ENCODE measurements around the gene ZNF622. TPM values are rescaled to one million over a fixed set of nuclear protein-coding genes. Genes with fewer than 3 reads are reported as not detected.
"Not testable (repeated sequence)": the region's sequence is repeated elsewhere in the genome, so short reads cannot be mapped to it uniquely, and the experiment has no call there.

The ZNF622 gene
- total RNA-seq, 1 donor from 2014 or later: 28.5 TPM

GRCh38 chr5:16454686-16455085, 10.9 kb downstream of the ZNF622 start:
- H3K9me3 Mint-ChIP-seq (ENCODE audit: low read depth): no peaks in the 10 kb centered on the region
- H3K4me1 Mint-ChIP-seq (ENCODE audit: low read depth): no peaks in the 10 kb centered on the region
- no peak for DNase-seq (ENCODE audit: low spot score, unreplicated experiment)
- peaks cover 20% of the 10 kb centered on the region for H3K36me3 Mint-ChIP-seq (ENCODE audit: insufficient read depth)
- no peak overlapping the region for H3K27ac Mint-ChIP-seq
- H3K4me3 Mint-ChIP-seq (ENCODE audit: low read depth): no peak overlapping the region
- no peaks in the 10 kb centered on the region for H3K27me3 Mint-ChIP-seq
- no peak for TF ChIP-seq CTCF (IDR thresholded peaks at IDR 0.05; ENCODE audit: unreplicated experiment)

GRCh38 chr5:16453609-16454008, 12.0 kb downstream of the ZNF622 start:
- Mint-ChIP-seq H3K9me3 (ENCODE audit: low read depth) (no peaks in the 10 kb centered on the region), H3K27me3 (no peaks in the 10 kb centered on the region), H3K27ac (no peak overlapping the region), H3K4me1 (ENCODE audit: low read depth) (no peaks in the 10 kb centered on the region), H3K36me3 (ENCODE audit: insufficient read depth) (peaks cover 22% of the 10 kb centered on the region), H3K4me3 (ENCODE audit: low read depth) (no peak overlapping the region)
- DNase-seq (ENCODE audit: low spot score, unreplicated experiment): no peak
- TF ChIP-seq CTCF (IDR thresholded peaks at IDR 0.05; ENCODE audit: unreplicated experiment): no peak

GRCh38 chr5:16450163-16450562, 15.4 kb downstream of the ZNF622 start:
- DNase-seq (ENCODE audit: low spot score, unreplicated experiment): no peak
- H3K27ac Mint-ChIP-seq: no peak overlapping the region
- TF ChIP-seq CTCF (IDR thresholded peaks at IDR 0.05; ENCODE audit: unreplicated experiment): no peak
- no peaks in the 10 kb centered on the region for H3K9me3 Mint-ChIP-seq (ENCODE audit: low read depth)
- H3K27me3 Mint-ChIP-seq: no peaks in the 10 kb centered on the region
- H3K4me1 Mint-ChIP-seq (ENCODE audit: low read depth): no peaks in the 10 kb centered on the region
- no peak overlapping the region for H3K4me3 Mint-ChIP-seq (ENCODE audit: low read depth)
- peaks cover 27% of the 10 kb centered on the region for H3K36me3 Mint-ChIP-seq (ENCODE audit: insufficient read depth)

- H3K36me3 Mint-ChIP-seq (ENCODE audit: insufficient read depth): peaks cover 25% of the 10 kb centered on the region
- no peak overlapping the region for H3K4me3 Mint-ChIP-seq (ENCODE audit: low read depth)
- H3K27me3 Mint-ChIP-seq: no peaks in the 10 kb centered on the region
- no peak for DNase-seq (ENCODE audit: low spot score, unreplicated experiment)
- H3K9me3 Mint-ChIP-seq (ENCODE audit: low read depth): no peaks in the 10 kb centered on the region
- no peaks in the 10 kb centered on the region for H3K4me1 Mint-ChIP-seq (ENCODE audit: low read depth)
- no peak for TF ChIP-seq CTCF (IDR thresholded peaks at IDR 0.05; ENCODE audit: unreplicated experiment)
- no peak overlapping the region for H3K27ac Mint-ChIP-seq
Measured at GRCh38 chr5:16446993-16447392, 18.6 kb downstream of the ZNF622 start.

- no peak for DNase-seq (ENCODE audit: low spot score, unreplicated experiment)
- no peak for TF ChIP-seq CTCF (IDR thresholded peaks at IDR 0.05; ENCODE audit: unreplicated experiment)
- H3K4me1 Mint-ChIP-seq (ENCODE audit: low read depth): no peaks in the 10 kb centered on the region
- no peaks in the 10 kb centered on the region for H3K9me3 Mint-ChIP-seq (ENCODE audit: low read depth)
- no peaks in the 10 kb centered on the region for H3K36me3 Mint-ChIP-seq (ENCODE audit: insufficient read depth)
- H3K27ac Mint-ChIP-seq: no peak overlapping the region
- H3K4me3 Mint-ChIP-seq (ENCODE audit: low read depth): no peak overlapping the region
- H3K27me3 Mint-ChIP-seq: no peaks in the 10 kb centered on the region
Measured at GRCh38 chr5:16437977-16438376, 27.6 kb downstream of the ZNF622 start.

- H3K4me3 Mint-ChIP-seq (ENCODE audit: low read depth); H3K4me1 Mint-ChIP-seq (ENCODE audit: low read depth); H3K27ac Mint-ChIP-seq; H3K36me3 Mint-ChIP-seq (ENCODE audit: insufficient read depth); DNase-seq (ENCODE audit: low spot score, unreplicated experiment); H3K27me3 Mint-ChIP-seq; H3K9me3 Mint-ChIP-seq (ENCODE audit: low read depth): not testable (repeated sequence)
Measured at GRCh38 chr5:16436065-16436682, 29.4 kb downstream of the ZNF622 start.

Data from progenitor cell of endocrine pancreas (in vitro differentiated cells).